Psoas muscle (tissue), 8 donors: ENCODE measurements around the gene OGFOD1. TPM values are rescaled to one million over a fixed set of nuclear protein-coding genes. Genes with fewer than 3 reads are reported as not detected.

Source experiments
- ATAC-seq, 4 donors: fragments of 200-7000 bp; cut with Tn5 transposase; one replicate each; pipeline ENCODE4 v1.9.1; 2020; ENCODE audit warnings: moderate library complexity in 3 of 4, mild to moderate bottlenecking in 2 of 4
- DNase-seq, 2 donors: peaks; one replicate each; pipeline ENCODE4 v3.0.0-alpha.2; 2020
- H3K27ac ChIP-seq: fragments of 200-600 bp; one replicate; pipeline ENCODE4 v1.8.0; 2022
- H3K27me3 ChIP-seq, 3 donors: fragments of 200-600 bp in 1 of 3; one replicate each; pipeline versions ENCODE4 v1.6.1 to v1.8.0; 2013 to 2022; ENCODE audit warnings: low read length in 2 of 3, mild to moderate bottlenecking in 2 of 3, moderate library complexity in 1 of 3; ENCODE audit not compliant: insufficient read depth in 3 of 3
- H3K36me3 ChIP-seq, 2 donors: fragments of 200-600 bp in 1 of 2; one replicate each; pipeline versions ENCODE4 v1.6.1 to v1.8.0; 2013 to 2022; ENCODE audit warnings: low read depth in 1 of 2, mild to moderate bottlenecking in 1 of 2, moderate library complexity in 1 of 2; ENCODE audit not compliant: insufficient read depth in 1 of 2
- H3K4me1 ChIP-seq: fragments of 200-600 bp; one replicate; pipeline ENCODE4 v1.8.0; 2022
- H3K4me3 ChIP-seq: fragments of 200-600 bp; one replicate; pipeline ENCODE4 v1.8.0; 2022; ENCODE audit warnings: mild to moderate bottlenecking
- H3K9me3 ChIP-seq: fragments of 200-600 bp; one replicate; pipeline ENCODE4 v1.8.0; 2022
- WGBS, 3 donors: extraction: QIAGEN DNeasy Blood & Tissue Kit; methylation state at CpG; one replicate each; pipeline versions ENCODE4 v1.1.6 to v1.1.7; 2013; 5-methylcytosine and 5-hydroxymethylcytosine counted together
- intact Hi-C, 2 donors: fragments of 100-400 bp; cut with DNase I; formaldehyde crosslinking; loops; one replicate each; pipeline versions ENCODE4 v1.11.0 to v1.14.2; 2022
- polyA plus RNA-seq, 3 donors: library from polyadenylated mRNA; stranded (reverse); fragments of 200-250 nt; gene quantifications; one replicate each; pipeline ENCODE4 v1.2.3, GENCODE V29; 2013
- total RNA-seq, 4 donors: library from RNA; stranded (reverse); fragmentation: NEBNext Ultra II Directional in 2 of 4; extraction: Animal tissue kit (Norgen Biotek cat#: 25700) in 2 of 4; gene quantifications; one replicate each; pipeline versions ENCODE4 v1.2.1 to v1.2.4, GENCODE V29; 2021 to 2023
- TF ChIP-seq, protein P1 (sequence below): fragments of 200-600 bp; IDR thresholded peaks from one replicate; pipeline ENCODE4 v1.8.0; 2022; ENCODE audit warnings: antibody characterized with exemption
- donor health status: healthy with polysubstance abuse.
- donor health status: DM: no; HTN: no; CAD: no; lungs with moderate emphysema.
- donor health status: Bipolar disorder and iron deficiency.
- donor health status: healthy.
- donor health status: DM: yes; HTN: yes; CAD: no.
- donor health status: DM: no; HTN: no; CAD: no.
- donor health status: DM: no; HTN: no; CAD: no.
- donor health status: DM: yes; HTN: yes; CAD: no.

The OGFOD1 gene
- total and polyA plus RNA-seq, 7 donors: 40.9 to 100 (median 65.0) TPM

- 95 to 100% (median 100%) methylated on average over 1 of the region's 1 CpG for WGBS, 3 donors
- Histone ChIP-seq H3K4me3 (no peak overlapping the region), H3K27me3 (no peaks in the 10 kb centered on the region), H3K9me3 (no peaks in the 10 kb centered on the region), H3K4me1 (no peaks in the 10 kb centered on the region), H3K36me3 (peaks cover 3 to 58% of the 10 kb centered on the region in 2 donors), H3K27ac (no peak overlapping the region)
- intact Hi-C loops: no loop called here
- TF ChIP-seq, protein P1, sequence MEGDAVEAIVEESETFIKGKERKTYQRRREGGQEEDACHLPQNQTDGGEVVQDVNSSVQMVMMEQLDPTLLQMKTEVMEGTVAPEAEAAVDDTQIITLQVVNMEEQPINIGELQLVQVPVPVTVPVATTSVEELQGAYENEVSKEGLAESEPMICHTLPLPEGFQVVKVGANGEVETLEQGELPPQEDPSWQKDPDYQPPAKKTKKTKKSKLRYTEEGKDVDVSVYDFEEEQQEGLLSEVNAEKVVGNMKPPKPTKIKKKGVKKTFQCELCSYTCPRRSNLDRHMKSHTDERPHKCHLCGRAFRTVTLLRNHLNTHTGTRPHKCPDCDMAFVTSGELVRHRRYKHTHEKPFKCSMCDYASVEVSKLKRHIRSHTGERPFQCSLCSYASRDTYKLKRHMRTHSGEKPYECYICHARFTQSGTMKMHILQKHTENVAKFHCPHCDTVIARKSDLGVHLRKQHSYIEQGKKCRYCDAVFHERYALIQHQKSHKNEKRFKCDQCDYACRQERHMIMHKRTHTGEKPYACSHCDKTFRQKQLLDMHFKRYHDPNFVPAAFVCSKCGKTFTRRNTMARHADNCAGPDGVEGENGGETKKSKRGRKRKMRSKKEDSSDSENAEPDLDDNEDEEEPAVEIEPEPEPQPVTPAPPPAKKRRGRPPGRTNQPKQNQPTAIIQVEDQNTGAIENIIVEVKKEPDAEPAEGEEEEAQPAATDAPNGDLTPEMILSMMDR: no peak
- ATAC-seq: peak in 3 of 4 donors; percentile 22 to 53 (median 38)
- DNase-seq: no peak
Observed at GRCh38 chr16:56493815-56494214, 42.5 kb downstream of the OGFOD1 start.

DNA sequence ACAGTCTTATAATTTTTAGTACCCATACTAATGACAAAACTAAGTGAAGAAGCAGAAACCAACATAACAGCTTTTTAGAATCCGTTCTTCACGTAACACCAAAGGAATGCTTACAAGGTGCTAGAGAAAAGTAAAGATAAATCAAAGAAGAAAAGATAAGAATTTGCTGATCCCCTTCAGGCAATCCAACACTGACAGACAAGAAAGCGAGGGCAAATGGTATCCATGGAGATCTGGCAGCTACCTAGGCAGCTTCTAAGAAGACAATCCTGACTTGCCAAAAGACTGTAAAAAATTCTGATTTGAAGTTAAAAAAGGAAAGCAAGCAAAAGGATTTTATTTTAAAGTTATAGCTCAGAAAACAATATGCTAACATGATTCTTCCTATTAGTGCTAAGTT is 53.8 kb downstream of the OGFOD1 start:
- H3K4me3 ChIP-seq: no peak overlapping the region
- H3K36me3 ChIP-seq: peaks cover 7 to 90% of the 10 kb centered on the region in 2 donors
- intact Hi-C loops: no loop called here
- H3K9me3 ChIP-seq: no peaks in the 10 kb centered on the region
- WGBS, 3 donors: 86 to 90% (median 89%) methylated on average over 3 of the region's 3 CpGs
- TF ChIP-seq, protein P1: no peak
- ATAC-seq: no peak
- no peak for DNase-seq
- H3K4me1 ChIP-seq: peaks cover 5% of the 10 kb centered on the region
- no peak overlapping the region for H3K27ac ChIP-seq
- no peaks in the 10 kb centered on the region for H3K27me3 ChIP-seq

GRCh38 chr16:56506941-56507340 is 55.6 kb downstream of the OGFOD1 start:
- Histone ChIP-seq H3K4me3 (no peak overlapping the region), H3K27ac (no peak overlapping the region), H3K9me3 (no peaks in the 10 kb centered on the region), H3K4me1 (peaks cover 9% of the 10 kb centered on the region), H3K36me3 (peaks cover 7 to 83% of the 10 kb centered on the region in 2 donors), H3K27me3 (no peaks in the 10 kb centered on the region)
- DNase-seq: no peak
- no peak for ATAC-seq
- TF ChIP-seq, protein P1: no peak
- intact Hi-C loops: no loop called here

- peaks cover 3 to 62% of the 10 kb centered on the region in 2 donors for H3K36me3 ChIP-seq
- TF ChIP-seq, protein P1: no peak
- intact Hi-C loops: loop anchor here (5.0 to 10.0 kb wide), 3 partner anchors 92 to 194 kb away; no protein-coding TSS in a partner anchor
Observed at GRCh38 chr16:56510544-56510943, 59.2 kb downstream of the OGFOD1 start.

GRCh38 chr16:56512025-56512424 is 60.7 kb downstream of the OGFOD1 start:
- H3K36me3 ChIP-seq: peaks cover 3 to 47% of the 10 kb centered on the region in 2 donors
- no peak overlapping the region for H3K27ac ChIP-seq
- TF ChIP-seq, protein P1: no peak
- peaks cover 16% of the 10 kb centered on the region for H3K4me1 ChIP-seq
- no peak overlapping the region for H3K4me3 ChIP-seq
- DNase-seq (no peak), ATAC-seq (no peak)
- no peaks in the 10 kb centered on the region for H3K27me3 ChIP-seq
- 97 to 100% (median 98%) methylated on average over 1 of the region's 1 CpG for WGBS, 3 donors
- intact Hi-C loops: loop anchor here (5.0 to 10.0 kb wide), 3 partner anchors 90 to 193 kb away; no protein-coding TSS in a partner anchor
- H3K9me3 ChIP-seq: no peaks in the 10 kb centered on the region

More at GRCh38 chr16:56510544-56510943, 59.2 kb downstream of the OGFOD1 start:
- Histone ChIP-seq H3K4me3 (no peak overlapping the region), H3K27ac (peak overlapping the region; percentile 43), H3K27me3 (no peaks in the 10 kb centered on the region), H3K9me3 (no peaks in the 10 kb centered on the region), H3K4me1 (peaks cover 11% of the 10 kb centered on the region)
- no peak for DNase-seq
- ATAC-seq: peak; percentile 62 to 93 (median 88)
- 23 to 32% (median 30%) methylated on average over 2 of the region's 2 CpGs for WGBS, 3 donors
